Activated CD4-positive, alpha-beta T cell treated with anti-CD3 and anti-CD28 coated beads for 1 hour (primary cell): ENCODE results near the gene SIRT6.
"Not testable (repeated sequence)": the region's sequence is repeated elsewhere in the genome, so short reads cannot be mapped to it uniquely, and the experiment has no call there.

ENCODE experiments used
- DNase-seq: peaks from one replicate; pipeline ENCODE4 v3.0.0-alpha.2; 2020

Gene SIRT6

GRCh38 chr19:4182084-4182810 is at the start of gene SIRT6, which contains the start of gene ANKRD24:
SIRT6 (minus strand) TSS chr19:4182563; CDS start chr19:4182539, 24 bp downstream.
ANKRD24 (plus strand) TSS chr19:4182689; CDS start chr19:4186426, 3,737 bp downstream.
- peak; percentile 95 for DNase-seq

GRCh38 chr19:4232139-4232538 is 49.8 kb upstream of the SIRT6 start:
- DNase-seq: not testable (repeated sequence)

GRCh38 chr19:4231521-4231920 is 49.2 kb upstream of the SIRT6 start:
- not testable (repeated sequence) for DNase-seq

- not testable (repeated sequence) for DNase-seq
Measured at GRCh38 chr19:4230237-4230636, 47.9 kb upstream of the SIRT6 start.

- no peak for DNase-seq
Measured at GRCh38 chr19:4229179-4229931, 47.0 kb upstream of the SIRT6 start, which contains the start of gene EBI3. EBI3 (plus strand) TSS chr19:4229523; CDS start chr19:4229551, 28 bp downstream.

- DNase-seq: no peak
Measured at GRCh38 chr19:4228765-4229178, 46.4 kb upstream of the SIRT6 start.

- no peak for DNase-seq
Measured at GRCh38 chr19:4227771-4228170, 45.4 kb upstream of the SIRT6 start.

- DNase-seq: no peak
Measured at GRCh38 chr19:4225885-4226284, 43.5 kb upstream of the SIRT6 start.

- DNase-seq: no peak
Measured at GRCh38 chr19:4224470-4224869, 42.1 kb upstream of the SIRT6 start.

- DNase-seq: no peak
Measured at GRCh38 chr19:4220188-4220587, 37.8 kb upstream of the SIRT6 start.

GRCh38 chr19:4218523-4218922 is 36.2 kb upstream of the SIRT6 start:
- not testable (repeated sequence) for DNase-seq

GRCh38 chr19:4217429-4218264 is 35.3 kb upstream of the SIRT6 start:
- no peak for DNase-seq

- DNase-seq: no peak
Measured at GRCh38 chr19:4216846-4217245, 34.5 kb upstream of the SIRT6 start.

GRCh38 chr19:4215807-4216206 is 33.4 kb upstream of the SIRT6 start:
- DNase-seq: no peak

GRCh38 chr19:4213116-4213515 is 30.8 kb upstream of the SIRT6 start:
- DNase-seq: no peak

GRCh38 chr19:4210166-4210731 is 27.9 kb upstream of the SIRT6 start:
- DNase-seq: no peak

- DNase-seq: no peak
Measured at GRCh38 chr19:4208385-4209094, 26.2 kb upstream of the SIRT6 start.

GRCh38 chr19:4206818-4207484 is 24.6 kb upstream of the SIRT6 start:
- no peak for DNase-seq

- no peak for DNase-seq
Measured at GRCh38 chr19:4201798-4202197, 19.4 kb upstream of the SIRT6 start.

- DNase-seq: no peak
Measured at GRCh38 chr19:4200940-4201542, 18.7 kb upstream of the SIRT6 start.

GRCh38 chr19:4199699-4200293 is 17.4 kb upstream of the SIRT6 start:
- no peak for DNase-seq
